Posterior cingulate gyrus (tissue), 11 donors: ENCODE data around the gene SLC12A3.

Source experiments
- DNase-seq, 10 donors: peaks; one replicate each; pipeline versions ENCODE4 v3.0.0 to v3.0.0-alpha.2; 2020 to 2021; ENCODE audit warnings: mixed read lengths in 3 of 10
- intact Hi-C: fragments of 100-400 bp; cut with DNase I; formaldehyde crosslinking; loops from one replicate; pipeline ENCODE4 v1.15.1; 2023

The SLC12A3 gene

DNA sequence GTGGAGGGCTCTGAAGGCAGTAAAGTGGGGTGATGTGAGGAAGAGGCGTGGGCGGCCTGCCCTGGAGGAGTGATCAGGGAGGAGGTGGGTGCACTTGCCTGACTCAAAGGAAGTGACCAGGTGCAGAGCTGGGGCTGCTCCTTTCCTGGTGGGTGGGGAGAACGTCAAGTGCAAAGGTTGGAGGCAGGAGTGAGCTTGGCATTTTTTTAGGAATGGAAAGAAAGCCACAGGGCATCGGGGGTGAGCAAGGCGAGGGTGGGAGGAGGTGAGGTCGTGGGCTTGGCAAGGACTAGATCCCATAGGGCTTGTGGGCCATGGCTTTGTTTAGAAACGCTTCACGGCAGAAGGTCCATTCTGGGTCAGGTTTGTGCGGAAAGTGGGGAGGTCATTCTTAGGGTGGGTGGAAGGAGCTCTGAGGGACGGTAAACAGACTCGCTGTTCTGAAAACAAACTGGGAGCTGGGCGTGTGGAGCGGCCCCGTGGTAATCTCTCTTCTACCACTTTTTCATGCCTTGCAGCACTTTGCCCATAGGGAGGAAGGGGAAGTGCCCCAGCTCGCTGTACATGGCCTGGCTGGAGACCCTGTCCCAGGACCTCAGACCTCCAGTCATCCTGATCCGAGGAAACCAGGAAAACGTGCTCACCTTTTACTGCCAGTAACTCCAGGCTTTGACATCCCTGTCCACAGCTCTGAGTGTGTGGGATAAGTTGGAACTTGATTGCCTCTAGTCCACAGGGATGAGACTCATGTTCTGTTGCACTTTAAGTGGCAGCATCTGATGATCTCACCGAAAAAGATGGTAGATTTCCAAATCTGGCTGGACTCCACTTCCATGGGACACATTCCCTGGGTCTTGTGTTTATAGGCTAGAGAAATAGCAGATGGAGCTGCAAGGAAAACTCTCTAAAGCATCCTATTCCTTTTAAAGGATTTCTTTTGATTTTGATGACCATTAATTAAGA lies 48.0 kb downstream of the SLC12A3 start:
- intact Hi-C loops, result no loop called here
- DNase-seq, result peak in 1 of 10 donors; percentile 61

DNA sequence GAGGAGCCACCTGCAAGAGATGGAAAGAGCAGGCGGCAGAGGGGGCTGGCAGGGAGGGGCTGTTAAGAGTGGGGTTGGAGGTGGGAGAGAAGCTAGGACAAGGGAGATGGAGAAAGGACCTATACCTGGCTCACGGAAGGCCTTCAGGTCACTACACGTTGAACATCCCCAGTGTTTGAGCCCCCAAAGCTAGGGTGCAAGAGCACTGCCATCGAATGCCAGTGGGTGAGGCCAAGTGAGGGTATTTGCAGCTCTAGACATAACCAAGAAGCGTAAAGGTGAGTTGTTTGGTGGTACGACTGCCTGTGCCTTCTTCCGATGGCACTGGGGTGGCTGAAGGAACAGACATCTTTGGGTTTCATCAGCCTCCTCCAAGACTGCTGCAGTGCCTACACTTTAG lies 49.9 kb downstream of the SLC12A3 start:
- intact Hi-C loops, result no loop called here
- DNase-seq, result peak in 1 of 10 donors; percentile 35

DNA sequence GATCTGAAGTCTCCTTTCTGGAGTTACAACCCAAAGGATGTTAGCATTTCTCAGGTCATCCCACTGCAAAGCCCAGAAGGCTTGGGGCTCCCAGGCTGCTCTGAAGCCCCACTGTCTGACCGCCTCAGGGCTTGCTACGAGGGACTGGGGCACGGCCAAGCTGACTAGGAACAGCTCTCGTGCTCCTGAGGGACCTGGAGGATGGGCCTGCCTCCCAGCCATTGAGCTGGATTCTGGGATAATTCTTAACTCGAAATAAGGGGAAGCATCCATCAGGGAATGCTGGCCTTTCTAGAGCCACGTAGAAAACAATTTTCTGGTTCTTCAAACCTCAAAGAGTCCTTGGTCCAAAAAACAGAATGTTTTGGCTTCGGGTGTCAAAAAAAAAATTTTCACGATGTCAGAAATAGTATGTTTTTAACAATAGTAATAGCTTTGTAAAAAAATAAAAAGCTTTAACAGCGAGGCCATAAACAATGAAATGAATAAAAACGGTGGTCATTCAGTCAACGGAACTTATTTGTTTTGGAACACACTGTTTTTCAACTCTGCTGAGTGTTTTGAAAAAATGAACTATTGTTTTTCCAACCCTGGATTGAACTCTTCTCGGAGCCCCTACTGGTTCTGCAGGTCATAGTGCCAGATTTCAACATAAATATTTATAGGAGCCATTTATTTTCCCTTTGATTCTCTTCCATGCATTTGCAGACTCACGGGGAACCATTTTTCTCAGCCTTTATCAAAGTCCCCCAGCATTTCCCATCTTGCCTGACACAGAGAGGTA lies 50.5 kb downstream of the SLC12A3 start:
- intact Hi-C loops, result no loop called here

DNA sequence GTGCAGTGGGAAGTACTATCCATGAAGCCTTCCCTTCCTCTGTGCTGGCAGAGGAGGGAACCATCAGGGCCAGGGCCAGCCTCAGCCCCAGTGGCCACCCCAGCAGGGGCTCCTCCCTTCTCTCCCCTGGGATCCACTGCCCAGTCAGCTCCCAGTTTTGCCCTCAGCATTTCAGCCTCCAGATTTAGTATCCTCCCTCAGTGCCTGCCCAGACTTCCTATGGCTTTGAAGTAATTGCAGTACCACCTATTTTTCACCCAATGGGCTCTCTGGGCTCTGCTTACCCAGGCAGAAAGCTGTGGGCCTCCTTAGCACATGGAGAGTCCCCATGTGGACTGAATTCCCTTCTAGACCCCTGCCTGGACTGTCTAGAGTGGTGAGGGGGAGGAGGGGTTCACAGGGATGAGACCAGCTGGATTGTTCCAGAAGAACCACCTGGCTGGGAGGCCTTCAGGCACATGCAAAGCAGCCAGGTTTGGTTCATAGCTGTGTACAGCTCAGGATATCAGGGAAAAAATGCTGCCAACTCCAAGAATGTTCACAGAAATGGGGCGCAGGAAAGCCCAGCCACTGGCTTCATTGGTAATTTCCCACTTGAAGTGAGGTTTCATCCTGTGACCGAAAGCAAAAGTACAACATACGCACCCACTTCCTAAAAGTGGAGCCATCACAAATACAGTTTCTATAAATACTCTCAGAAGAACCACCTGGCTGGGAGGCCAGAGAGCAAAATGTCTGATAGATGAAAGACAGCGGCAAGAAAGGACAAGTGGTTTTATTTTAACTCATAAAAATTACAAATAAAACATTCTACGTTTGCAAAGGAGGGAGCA lies 51.8 kb downstream of the SLC12A3 start:
- intact Hi-C loops, result no loop called here
- peak in 1 of 10 donors; percentile 32 for DNase-seq

More for the DNA sequence above, 50.5 kb downstream of the SLC12A3 start:
- peak in 1 of 10 donors; percentile 65 for DNase-seq

DNA sequence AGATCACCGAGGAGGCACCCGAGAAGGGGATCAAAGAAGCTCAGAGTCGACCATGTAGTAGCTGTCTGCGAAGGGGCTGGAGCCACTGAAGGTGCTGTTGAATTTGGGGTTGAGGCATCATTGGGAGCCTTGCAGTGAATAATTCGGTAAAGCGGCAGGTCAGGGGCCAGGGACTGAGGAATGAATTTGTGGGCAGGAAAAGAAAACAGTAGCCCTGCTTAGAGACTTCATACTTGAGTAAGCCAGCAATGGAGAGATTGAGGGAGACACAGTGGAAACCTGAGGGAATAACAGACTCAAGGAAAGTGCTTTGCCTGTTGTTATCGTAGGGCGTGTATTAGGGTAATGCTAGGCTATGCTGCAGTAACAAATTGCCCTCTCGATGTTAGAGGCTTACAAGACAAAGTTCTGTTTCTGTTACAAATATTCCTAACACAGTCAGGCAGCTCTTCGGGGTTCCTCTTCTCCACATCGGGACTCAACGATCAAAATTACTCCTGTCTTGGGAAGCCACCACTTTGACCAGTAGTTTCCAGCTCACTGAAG lies 53.5 kb downstream of the SLC12A3 start:
- intact Hi-C loops, result no loop called here

DNA sequence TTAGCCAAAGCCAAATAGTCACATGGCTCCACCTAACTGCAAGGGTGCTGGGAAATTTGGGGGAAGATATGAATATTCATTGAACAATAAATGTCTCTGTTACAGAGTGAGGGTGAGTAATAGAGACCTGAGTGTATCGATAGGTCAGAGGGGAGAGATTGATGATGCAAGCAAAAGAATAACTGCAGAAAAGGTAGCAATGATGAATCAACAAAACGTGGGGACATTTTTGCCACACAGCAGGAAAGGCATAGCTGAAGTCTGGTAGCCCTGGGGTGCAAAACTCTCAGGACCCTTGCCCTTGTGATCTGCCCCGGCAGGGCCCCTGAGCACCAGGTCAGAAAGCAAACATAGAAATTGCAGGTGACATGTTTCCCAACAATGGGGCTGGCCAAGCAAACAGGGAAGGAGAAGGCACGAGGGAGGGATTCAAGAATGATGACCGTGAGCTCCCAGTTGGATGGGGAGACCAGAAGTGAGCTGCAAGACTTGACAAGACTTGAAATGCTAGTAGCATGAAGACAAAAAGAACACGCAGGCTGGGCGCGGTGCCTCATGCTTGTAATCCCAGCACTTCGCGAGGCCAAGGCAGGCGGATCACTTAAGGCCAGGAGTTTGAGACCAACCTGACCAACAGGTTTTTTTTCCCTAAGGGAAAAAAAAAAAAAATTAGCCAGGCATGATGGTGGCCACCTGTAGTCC lies 54.2 kb downstream of the SLC12A3 start:
- peak in 1 of 10 donors; percentile 38 for DNase-seq
- intact Hi-C loops, result no loop called here

More for the DNA sequence above, 53.5 kb downstream of the SLC12A3 start:
- DNase-seq, result peak in 1 of 10 donors; percentile 13

DNA sequence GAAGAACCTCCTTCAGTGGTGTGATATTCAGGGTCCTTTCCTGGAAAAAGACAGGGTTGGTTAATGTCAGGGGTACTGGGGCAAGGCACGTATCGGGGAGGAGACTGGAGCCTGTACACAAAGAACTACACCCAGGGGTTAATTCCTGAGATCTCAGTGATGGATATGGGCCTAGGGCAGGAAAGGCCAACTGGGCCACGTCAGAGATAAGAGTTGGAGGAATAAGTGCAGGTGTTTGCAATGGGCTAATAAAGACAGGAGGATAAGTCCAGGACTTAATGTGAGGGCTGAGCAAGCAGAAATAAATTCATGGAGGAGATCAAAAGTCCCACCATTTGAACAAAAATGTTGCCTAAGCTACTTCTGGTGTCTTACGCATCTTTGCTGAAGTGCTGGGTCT lies 56.6 kb downstream of the SLC12A3 start:
- intact Hi-C loops, result no loop called here
- peak in 1 of 10 donors; percentile 5 for DNase-seq

DNA sequence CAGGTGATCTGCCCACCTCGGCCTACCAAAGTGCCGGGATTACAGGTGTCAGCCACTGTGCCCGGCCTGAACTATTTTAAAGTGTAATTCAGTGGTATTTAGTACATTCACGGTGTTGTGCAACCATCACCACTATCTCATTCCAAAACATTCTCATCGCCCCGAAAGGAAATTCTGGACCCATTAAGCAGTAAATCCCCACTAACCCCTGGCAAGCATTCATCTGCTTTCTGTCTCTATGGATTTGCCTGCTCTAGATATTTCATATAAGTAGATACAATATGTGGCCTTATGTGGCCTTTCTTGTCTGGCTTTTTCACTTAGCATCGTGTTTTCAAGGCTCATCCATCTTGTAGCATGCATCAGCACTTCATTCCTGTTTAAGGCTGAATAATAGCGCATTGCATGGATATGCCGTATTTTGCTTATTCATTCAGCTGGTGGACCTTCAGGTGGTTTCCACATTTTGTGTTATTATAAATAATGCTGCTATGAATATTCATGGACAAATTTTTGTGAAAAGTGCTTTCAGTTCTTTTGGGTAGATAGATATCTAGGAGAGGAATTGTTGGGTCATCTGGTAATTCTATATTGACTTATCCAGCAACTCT lies 58.6 kb downstream of the SLC12A3 start:
- intact Hi-C loops, result no loop called here
- DNase-seq, result peak in 1 of 10 donors; percentile 24

DNA sequence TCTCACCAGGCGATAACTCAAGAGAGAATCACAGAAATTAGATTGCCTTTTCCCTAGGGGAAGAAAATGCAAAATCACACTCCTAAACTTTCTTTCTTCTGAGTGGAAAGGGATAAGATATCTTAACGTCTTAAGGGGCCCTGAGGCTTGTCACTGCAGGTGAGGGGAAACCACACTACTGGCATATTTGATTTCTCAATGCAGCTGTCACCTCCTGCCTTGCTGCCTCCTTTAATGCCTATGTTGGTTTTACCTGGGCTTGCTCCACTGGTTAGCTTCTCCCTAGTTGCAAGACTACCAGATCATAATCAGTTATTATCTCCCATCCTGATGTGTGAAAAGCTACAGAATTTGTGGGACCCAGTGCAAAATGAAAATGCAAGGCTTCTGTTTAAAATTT lies 62.5 kb downstream of the SLC12A3 start:
- intact Hi-C loops, result no loop called here
- no peak for DNase-seq

DNA sequence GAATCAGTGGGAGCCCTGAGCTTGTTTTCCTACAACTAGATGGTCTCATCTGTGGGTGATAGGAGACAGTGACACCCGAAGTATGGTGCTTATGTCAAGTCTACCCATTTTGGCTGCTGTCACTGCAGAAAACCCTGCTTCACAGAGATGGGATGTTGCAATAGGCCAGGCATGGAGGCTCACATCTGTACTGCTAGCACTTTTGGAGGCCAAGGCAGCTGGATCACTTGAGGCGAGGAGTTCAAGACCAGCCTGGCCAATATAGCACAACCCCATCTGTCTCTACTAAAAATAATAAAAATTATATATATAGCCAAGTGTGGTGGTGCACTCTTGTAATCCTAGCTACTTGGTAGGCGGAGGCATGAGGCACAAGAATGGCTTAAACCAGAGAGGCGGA lies 64.6 kb downstream of the SLC12A3 start:
- DNase-seq, result peak in 1 of 10 donors; percentile 14
- intact Hi-C loops, result no loop called here

DNA sequence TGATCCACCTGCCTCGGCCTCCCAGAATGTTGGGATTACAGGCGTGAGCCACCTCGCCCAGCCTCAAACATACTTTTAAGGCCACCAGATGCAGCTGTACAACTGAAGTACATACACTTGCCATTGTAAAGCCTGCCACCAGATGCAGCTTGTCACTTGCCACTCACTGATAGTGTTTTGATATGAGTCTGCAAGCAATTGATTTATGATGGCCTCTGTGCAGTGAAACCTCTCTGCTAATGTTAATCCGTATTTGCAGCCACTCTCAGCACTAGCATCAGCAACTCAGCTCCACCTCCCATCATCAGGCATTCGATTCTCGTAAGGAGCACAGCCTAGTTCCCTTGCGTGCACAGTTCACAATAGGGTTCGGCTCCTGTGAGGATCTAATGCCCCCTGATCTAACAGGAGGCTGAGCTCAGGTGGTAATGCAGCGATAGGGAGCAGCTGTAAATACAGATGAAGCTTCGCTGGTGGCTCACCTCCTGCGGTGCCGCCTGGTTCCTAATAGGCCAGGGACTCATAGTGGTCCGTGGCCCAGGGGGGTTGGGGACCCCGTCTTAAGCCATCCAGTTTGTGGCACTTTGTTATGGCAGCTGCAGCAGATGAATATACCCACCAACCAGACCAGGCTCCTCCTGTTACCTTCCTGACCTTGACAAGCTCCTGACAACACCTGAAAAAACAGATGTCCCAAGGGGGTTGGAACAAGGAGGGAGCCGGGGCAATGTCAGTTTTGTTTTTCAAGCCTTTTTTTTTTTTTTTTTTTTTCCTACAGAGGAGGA lies 65.7 kb downstream of the SLC12A3 start:
- intact Hi-C loops, result no loop called here
- peak in 1 of 10 donors; percentile 54 for DNase-seq

DNA sequence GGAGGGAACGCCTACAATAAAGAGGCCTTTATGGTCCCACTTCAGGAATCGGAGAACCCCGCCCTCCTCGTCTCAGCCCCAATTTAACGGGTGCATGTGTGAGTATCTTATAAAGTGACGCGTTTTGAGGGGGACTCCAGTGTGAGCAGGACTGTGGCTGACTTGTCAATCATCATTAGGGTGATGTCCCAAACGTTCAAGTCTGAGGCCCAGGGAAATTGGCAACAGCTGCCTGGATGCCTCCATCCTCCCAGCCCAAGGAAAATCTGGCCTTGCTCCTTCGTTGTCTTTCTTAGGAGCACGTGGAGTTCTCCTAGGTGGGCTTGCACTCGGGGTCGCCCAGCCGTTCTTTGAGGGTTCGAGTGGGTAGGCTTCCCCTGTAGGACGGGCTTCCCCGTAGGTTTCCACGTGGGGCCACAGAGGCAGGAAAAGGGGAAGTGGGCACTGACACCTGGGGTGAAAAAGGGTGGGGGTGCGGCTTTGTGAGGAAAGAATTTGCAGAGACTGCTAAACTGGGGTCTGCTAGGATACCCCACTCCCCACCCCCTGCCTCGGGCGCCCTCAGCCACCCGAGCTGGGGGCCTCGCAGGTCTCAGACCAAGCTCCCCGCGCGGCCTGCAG lies 66.4 kb downstream of the SLC12A3 start:
- peak in 2 of 10 donors; percentile 20 to 27 for DNase-seq

DNA sequence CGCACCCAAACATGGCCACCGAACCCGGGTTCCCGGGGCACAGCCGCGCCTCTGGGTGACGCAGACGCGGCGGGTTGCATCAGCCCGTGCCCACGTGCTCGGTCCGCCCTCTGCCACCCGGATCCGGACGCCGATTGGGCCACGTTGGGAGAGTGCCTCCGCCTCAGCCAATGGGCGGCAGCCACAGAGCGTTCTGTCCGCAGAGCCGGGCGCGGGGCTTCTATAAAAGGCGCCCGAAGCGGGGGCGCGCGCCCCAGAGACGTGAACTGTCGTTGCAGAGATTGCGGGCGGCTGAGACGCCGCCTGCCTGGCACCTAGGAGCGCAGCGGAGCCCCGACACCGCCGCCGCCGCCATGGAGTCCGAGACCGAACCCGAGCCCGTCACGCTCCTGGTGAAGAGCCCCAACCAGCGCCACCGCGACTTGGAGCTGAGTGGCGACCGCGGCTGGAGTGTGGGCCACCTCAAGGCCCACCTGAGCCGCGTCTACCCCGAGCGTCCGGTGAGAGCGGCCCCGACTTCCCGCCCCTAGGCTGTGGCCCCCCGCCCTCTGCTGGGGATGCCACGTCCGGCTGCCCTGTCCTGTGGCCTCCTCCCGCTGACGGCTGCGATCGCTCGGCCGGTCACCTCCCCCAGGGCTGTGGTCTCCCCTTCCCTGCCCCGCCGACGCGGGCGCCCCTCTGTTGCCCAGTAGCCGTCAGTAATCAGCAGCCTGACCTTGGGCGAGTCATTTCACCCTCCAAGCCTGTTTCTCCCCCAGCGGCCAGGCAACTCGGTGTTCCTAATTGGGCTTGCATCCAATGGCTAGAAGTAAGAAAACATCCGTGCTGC lies 67.1 kb downstream of the SLC12A3 start, which contains the start of gene HERPUD1:
HERPUD1 (plus strand) TSS at position 251 of the 829 bp plus-strand sequence; CDS start at position 354, 103 bp downstream.
- DNase-seq, result peak; percentile 99 to 100 (median 100)
- intact Hi-C loops, result no loop called here

More for the DNA sequence above, 66.4 kb downstream of the SLC12A3 start:
- intact Hi-C loops, result no loop called here

DNA sequence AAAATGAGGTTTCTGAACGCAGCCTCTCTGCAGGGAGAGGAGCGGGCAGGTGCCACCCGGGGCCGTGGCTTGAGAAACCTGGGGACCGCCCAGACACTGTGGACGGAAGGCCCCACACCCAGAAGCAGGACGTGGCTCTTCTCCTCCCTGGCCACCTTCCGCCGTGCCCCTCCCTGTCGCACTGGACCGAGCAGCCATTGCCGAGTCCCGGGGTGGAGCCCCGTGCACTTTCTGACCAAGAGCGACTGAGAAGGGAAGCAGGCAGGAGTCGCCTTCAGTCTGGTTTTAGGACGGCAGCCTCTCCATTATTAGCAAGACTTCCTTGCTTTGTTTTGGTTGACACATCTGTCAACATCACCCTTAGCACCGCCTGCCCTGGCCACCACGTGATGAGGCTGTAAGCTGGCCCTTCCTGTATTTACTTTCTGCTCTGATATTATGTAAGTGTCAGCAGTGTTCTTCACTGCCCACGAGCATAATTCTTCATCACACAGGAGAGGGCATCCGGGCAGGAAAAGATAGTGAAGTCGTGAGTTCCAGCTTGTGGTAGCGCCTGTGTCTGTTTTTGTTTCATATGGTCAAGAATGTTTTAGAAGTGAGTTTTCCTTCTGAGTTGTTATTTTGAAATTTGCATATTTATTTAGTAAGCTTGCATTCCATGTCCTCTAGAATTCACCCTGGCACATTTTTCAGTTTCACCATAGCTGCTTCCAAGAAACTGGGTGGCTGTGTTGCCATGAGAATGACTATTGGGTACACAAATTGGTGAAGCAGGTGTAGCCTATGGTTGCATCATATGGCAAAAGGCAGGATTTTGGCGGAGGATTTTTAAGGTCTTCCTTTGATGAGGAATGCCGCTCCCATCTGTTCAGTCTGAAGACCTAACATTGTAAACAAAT lies 68.0 kb downstream of the SLC12A3 start:
- peak; percentile 52 to 96 (median 72) for DNase-seq
- intact Hi-C loops, result no loop called here

DNA sequence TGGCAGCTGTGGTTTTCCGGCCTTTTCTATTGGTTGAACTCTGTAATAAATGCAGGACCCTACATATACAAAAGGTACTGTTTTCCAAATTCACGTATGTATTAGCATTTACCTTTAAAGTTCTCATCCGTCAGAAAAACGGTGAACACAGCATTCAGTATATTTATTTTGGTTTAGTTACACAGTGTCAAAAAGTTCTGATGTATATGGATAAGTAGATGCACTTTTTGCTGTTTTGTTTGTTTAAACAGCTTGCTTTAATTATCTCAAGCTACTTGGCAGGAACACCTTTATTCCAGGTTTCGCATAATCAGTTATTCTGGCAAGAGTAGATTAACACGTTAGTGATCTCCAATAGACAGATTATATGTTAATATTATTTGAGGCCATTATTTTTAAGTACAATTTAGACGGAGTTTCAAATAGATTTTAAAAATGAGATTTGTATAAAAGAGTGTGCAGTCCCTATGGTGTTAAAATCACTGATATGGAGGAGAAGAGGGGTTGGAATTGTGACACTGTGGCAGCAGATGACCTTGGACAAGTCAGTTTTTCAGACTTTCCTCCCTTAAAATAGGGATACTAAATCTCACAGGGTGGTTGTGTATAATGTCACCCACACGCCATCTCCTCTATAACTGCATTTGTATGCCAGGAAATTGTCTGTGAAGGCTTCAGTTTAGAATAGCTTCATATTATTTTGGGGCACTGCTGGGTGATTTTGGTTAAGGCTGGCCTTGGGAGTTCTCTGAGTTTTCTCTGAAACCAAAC lies 69.0 kb downstream of the SLC12A3 start:
- DNase-seq, result peak in 1 of 10 donors; percentile 5
- intact Hi-C loops, result no loop called here
